ENCODE results near the gene RAB11B. TPM values are rescaled to one million over a fixed set of nuclear protein-coding genes. Genes with fewer than 3 reads are reported as not detected.

Gene RAB11B
- total and polyA plus RNA-seq, 10 of the 15 experiments (the other 5 are each of a cell fraction or from before 2014, with no cell fraction given), result 0.92 to 82.5 (median 17.9) TPM

DNA sequence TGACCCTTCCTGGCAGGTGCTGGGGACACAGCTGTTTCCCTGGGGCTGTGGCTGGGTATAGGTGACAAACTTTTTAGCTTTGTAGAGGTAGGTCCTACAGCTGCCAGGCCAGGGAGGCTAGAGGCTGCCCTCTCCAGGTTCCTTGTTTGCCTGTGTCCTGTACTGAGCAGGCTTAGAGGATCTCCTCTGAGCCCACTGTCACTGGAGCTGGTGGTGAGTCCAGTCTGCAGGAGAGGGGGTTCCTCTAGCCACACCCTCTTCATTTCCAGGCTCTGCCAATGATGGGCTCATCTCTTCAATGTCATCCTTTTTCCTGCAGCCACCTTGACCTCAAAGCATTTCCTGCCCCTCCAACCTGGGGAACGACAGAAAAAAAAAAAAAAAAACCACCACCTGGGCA is 12.6 kb upstream of the RAB11B start:
- Histone ChIP-seq H3K4me1 (ENCODE audit: control insufficient read depth, insufficient read depth, low read length) (no peaks in the 10 kb centered on the region), H3K4me3 (no peak overlapping the region), H3K27ac (ENCODE audit: control insufficient read depth, insufficient read depth) (no peak overlapping the region), H3K36me3 (ENCODE audit: control insufficient read depth in 2 of 2, insufficient read depth in 2 of 2, low read length in 1 of 2) (no peaks in the 10 kb centered on the region), H3K79me2 (ENCODE audit: control insufficient read depth, insufficient read depth, low read length) (no peaks in the 10 kb centered on the region), H2AFZ (ENCODE audit: control insufficient read depth, low read depth, low read length) (no peak overlapping the region), H4K20me1 (ENCODE audit: control insufficient read depth, insufficient read depth) (no peaks in the 10 kb centered on the region), H3K27me3 (replicated peaks in 1 of 2; ENCODE audit: control insufficient read depth in 2 of 2, insufficient read depth in 2 of 2, low read length in 1 of 2) (no peaks in the 10 kb centered on the region), H3K4me2 (ENCODE audit: control insufficient read depth, insufficient read depth) (no peak overlapping the region), H3K9ac (ENCODE audit: control insufficient read depth, insufficient read depth, low read length) (no peak overlapping the region), H3K9me3 (replicated peaks; ENCODE audit: control insufficient read depth, insufficient read depth, low read length) (no peaks in the 10 kb centered on the region)
- SMC1A ChIA-PET (ENCODE audit: uncharacterized antibody, unreplicated experiment), result no interaction called here
- in situ Hi-C loops (cut with MboI) (no loop called here), intact Hi-C loops (cut with micrococcal nuclease; ENCODE audit: unreplicated experiment) (no loop called here)
- POLR2A ChIA-PET, result interaction anchor here (0.7 kb wide), 1 partner anchor 108 kb away, joined by 3 read pairs; no protein-coding TSS in a partner anchor
- RAD21 ChIA-PET (ENCODE audit: unreplicated experiment), result no interaction called here
- WGBS (ENCODE audit: insufficient coverage, insufficient replicate concordance, low lambda C conversion rate, missing lambda C conversion rate), result 0% methylated on average over 1 of the region's 1 CpG
- no peak for FAIRE-seq
- no peak for ATAC-seq
- BruUV-seq (replicated peaks), result no TSS peak
- CTCF ChIA-PET, result interaction anchor here (1.7 kb wide), 1 partner anchor 24 kb away, joined by 5 read pairs; no protein-coding TSS in a partner anchor
- TF ChIP-seq, protein P1, sequence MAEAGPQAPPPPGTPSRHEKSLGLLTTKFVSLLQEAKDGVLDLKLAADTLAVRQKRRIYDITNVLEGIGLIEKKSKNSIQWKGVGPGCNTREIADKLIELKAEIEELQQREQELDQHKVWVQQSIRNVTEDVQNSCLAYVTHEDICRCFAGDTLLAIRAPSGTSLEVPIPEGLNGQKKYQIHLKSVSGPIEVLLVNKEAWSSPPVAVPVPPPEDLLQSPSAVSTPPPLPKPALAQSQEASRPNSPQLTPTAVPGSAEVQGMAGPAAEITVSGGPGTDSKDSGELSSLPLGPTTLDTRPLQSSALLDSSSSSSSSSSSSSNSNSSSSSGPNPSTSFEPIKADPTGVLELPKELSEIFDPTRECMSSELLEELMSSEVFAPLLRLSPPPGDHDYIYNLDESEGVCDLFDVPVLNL (IDR thresholded peaks at IDR 0.05; ENCODE audit: low read depth, low read length), result no peak
- no peak for TF ChIP-seq ZNF622 (IDR thresholded peaks at IDR 0.05)
- no peak for TF ChIP-seq BCL11A (IDR thresholded peaks at IDR 0.05; ENCODE audit: low read depth, low read length)
- TF ChIP-seq, protein P2, sequence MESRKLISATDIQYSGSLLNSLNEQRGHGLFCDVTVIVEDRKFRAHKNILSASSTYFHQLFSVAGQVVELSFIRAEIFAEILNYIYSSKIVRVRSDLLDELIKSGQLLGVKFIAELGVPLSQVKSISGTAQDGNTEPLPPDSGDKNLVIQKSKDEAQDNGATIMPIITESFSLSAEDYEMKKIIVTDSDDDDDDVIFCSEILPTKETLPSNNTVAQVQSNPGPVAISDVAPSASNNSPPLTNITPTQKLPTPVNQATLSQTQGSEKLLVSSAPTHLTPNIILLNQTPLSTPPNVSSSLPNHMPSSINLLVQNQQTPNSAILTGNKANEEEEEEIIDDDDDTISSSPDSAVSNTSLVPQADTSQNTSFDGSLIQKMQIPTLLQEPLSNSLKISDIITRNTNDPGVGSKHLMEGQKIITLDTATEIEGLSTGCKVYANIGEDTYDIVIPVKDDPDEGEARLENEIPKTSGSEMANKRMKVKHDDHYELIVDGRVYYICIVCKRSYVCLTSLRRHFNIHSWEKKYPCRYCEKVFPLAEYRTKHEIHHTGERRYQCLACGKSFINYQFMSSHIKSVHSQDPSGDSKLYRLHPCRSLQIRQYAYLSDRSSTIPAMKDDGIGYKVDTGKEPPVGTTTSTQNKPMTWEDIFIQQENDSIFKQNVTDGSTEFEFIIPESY (IDR thresholded peaks at IDR 0.05), result no peak
- TF ChIP-seq CBX3 (IDR thresholded peaks at IDR 0.05; ENCODE audit: borderline replicate concordance, low read depth), result no peak
- TF ChIP-seq, protein P3, sequence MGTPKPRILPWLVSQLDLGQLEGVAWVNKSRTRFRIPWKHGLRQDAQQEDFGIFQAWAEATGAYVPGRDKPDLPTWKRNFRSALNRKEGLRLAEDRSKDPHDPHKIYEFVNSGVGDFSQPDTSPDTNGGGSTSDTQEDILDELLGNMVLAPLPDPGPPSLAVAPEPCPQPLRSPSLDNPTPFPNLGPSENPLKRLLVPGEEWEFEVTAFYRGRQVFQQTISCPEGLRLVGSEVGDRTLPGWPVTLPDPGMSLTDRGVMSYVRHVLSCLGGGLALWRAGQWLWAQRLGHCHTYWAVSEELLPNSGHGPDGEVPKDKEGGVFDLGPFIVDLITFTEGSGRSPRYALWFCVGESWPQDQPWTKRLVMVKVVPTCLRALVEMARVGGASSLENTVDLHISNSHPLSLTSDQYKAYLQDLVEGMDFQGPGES (IDR thresholded peaks at IDR 0.05), result no peak
- TF ChIP-seq, protein P4, sequence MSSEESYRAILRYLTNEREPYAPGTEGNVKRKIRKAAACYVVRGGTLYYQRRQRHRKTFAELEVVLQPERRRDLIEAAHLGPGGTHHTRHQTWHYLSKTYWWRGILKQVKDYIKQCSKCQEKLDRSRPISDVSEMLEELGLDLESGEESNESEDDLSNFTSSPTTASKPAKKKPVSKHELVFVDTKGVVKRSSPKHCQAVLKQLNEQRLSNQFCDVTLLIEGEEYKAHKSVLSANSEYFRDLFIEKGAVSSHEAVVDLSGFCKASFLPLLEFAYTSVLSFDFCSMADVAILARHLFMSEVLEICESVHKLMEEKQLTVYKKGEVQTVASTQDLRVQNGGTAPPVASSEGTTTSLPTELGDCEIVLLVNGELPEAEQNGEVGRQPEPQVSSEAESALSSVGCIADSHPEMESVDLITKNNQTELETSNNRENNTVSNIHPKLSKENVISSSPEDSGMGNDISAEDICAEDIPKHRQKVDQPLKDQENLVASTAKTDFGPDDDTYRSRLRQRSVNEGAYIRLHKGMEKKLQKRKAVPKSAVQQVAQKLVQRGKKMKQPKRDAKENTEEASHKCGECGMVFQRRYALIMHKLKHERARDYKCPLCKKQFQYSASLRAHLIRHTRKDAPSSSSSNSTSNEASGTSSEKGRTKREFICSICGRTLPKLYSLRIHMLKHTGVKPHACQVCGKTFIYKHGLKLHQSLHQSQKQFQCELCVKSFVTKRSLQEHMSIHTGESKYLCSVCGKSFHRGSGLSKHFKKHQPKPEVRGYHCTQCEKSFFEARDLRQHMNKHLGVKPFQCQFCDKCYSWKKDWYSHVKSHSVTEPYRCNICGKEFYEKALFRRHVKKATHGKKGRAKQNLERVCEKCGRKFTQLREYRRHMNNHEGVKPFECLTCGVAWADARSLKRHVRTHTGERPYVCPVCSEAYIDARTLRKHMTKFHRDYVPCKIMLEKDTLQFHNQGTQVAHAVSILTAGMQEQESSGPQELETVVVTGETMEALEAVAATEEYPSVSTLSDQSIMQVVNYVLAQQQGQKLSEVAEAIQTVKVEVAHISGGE (CRISPR knock-in tag; IDR thresholded peaks at IDR 0.05), result no peak
- TF ChIP-seq MYB (IDR thresholded peaks at IDR 0.05; ENCODE audit: borderline replicate concordance, low read depth, low read length), result no peak
- no peak for TF ChIP-seq RB1 (IDR thresholded peaks at IDR 0.05; ENCODE audit: borderline replicate concordance)
- TF ChIP-seq, protein P5, sequence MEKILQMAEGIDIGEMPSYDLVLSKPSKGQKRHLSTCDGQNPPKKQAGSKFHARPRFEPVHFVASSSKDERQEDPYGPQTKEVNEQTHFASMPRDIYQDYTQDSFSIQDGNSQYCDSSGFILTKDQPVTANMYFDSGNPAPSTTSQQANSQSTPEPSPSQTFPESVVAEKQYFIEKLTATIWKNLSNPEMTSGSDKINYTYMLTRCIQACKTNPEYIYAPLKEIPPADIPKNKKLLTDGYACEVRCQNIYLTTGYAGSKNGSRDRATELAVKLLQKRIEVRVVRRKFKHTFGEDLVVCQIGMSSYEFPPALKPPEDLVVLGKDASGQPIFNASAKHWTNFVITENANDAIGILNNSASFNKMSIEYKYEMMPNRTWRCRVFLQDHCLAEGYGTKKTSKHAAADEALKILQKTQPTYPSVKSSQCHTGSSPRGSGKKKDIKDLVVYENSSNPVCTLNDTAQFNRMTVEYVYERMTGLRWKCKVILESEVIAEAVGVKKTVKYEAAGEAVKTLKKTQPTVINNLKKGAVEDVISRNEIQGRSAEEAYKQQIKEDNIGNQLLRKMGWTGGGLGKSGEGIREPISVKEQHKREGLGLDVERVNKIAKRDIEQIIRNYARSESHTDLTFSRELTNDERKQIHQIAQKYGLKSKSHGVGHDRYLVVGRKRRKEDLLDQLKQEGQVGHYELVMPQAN (conservative IDR thresholded peaks at IDR 0.05), result no peak
- TF ChIP-seq CBX5 (IDR thresholded peaks at IDR 0.05; ENCODE audit: low read depth), result no peak
- no peak for TF ChIP-seq SREBF1 (IDR thresholded peaks at IDR 0.05; ENCODE audit: low read length)
- TF ChIP-seq SUPT20H (IDR thresholded peaks at IDR 0.05; ENCODE audit: borderline replicate concordance, control insufficient read depth, low read depth, low read length), result no peak
- TF ChIP-seq, protein P6, sequence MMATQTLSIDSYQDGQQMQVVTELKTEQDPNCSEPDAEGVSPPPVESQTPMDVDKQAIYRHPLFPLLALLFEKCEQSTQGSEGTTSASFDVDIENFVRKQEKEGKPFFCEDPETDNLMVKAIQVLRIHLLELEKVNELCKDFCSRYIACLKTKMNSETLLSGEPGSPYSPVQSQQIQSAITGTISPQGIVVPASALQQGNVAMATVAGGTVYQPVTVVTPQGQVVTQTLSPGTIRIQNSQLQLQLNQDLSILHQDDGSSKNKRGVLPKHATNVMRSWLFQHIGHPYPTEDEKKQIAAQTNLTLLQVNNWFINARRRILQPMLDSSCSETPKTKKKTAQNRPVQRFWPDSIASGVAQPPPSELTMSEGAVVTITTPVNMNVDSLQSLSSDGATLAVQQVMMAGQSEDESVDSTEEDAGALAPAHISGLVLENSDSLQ (IDR thresholded peaks at IDR 0.05), result no peak
- DNase-seq (ENCODE audit: low read depth, low spot score), result no peak
